Right lobe of liver (tissue), 6 donors: Measurements from ENCODE around the gene SEC22A. TPM values are rescaled to one million over a fixed set of nuclear protein-coding genes. Genes with fewer than 3 reads are reported as not detected.
A peak's percentile ranks its signal among the peaks of the same experiment; 100 is the strongest.
"Not testable (repeated sequence)": the region's sequence is repeated elsewhere in the genome, so short reads cannot be mapped to it uniquely, and the experiment has no call there.

Experiments used
- ATAC-seq, 4 donors: fragments of 200-7000 bp; cut with Tn5 transposase; one replicate each; pipeline ENCODE4 v1.9.1; 2020; ENCODE audit warnings: mild to moderate bottlenecking in 4 of 4, moderate library complexity in 4 of 4
- DNase-seq, 3 donors: peaks; one replicate each; pipeline ENCODE4 v3.0.0-alpha.2; 2020
- H3K27ac ChIP-seq, 3 donors: fragments of 200-600 bp; one replicate each; pipeline ENCODE4 v1.8.0; 2022
- H3K27me3 ChIP-seq, 2 donors: fragments of 200-600 bp; one replicate each; pipeline ENCODE4 v1.8.0; 2022
- H3K36me3 ChIP-seq, 4 donors: fragments of 200-600 bp; sonication (generic) in 1 of 4; one replicate each; pipeline versions ENCODE4 v1.5.1 to v1.8.0; 2017 to 2022; ENCODE audit warnings: control low read depth in 1 of 4
- H3K4me1 ChIP-seq, 4 donors: fragments of 200-600 bp; sonication (generic) in 1 of 4; one replicate each; pipeline versions ENCODE4 v1.5.1 to v1.8.0; 2017 to 2022; ENCODE audit warnings: control low read depth in 1 of 4
- H3K4me3 ChIP-seq, 3 donors: fragments of 200-600 bp; one replicate each; pipeline ENCODE4 v1.8.0; 2022
- H3K9me3 ChIP-seq, 4 donors: fragments of 200-600 bp; sonication (generic) in 1 of 4; one replicate each; pipeline versions ENCODE4 v1.5.1 to v1.8.0; 2017 to 2022; ENCODE audit warnings: control low read depth in 1 of 4
- POLR2A ChIP-seq: fragments of 450-650 bp; IDR thresholded peaks from one replicate; pipeline ENCODE4 v1.6.1; 2017; ENCODE audit warnings: antibody characterized with exemption, mild to moderate bottlenecking
- WGBS: methylation state at CpG from one replicate; pipeline ENCODE4 v1.1.6; 2018; ENCODE audit warnings: low coverage, low lambda C conversion rate; ENCODE audit not compliant: insufficient coverage; ENCODE audit errors: missing lambda C conversion rate; 5-methylcytosine and 5-hydroxymethylcytosine counted together
- intact Hi-C, 2 donors: fragments of 100-400 bp; cut with DNase I; formaldehyde crosslinking; loops; one replicate each; pipeline versions ENCODE4 v1.11.2 to v1.14.1; 2022
- total RNA-seq, 6 experiments: library from RNA; depleted of rRNA in 2 of 6; stranded (reverse); fragments of >200 nt in 2 of 6; fragmentation: NEBNext Ultra II Directional in 3 of 6; extraction: Animal tissue kit (Norgen Biotek cat#: 25700) in 3 of 6; gene quantifications; one replicate each; pipeline versions ENCODE4 v1.1.0 to v1.2.4, GENCODE V29; 2016 to 2023
- TF ChIP-seq, protein P1 (sequence below), 4 donors: fragments of 200-600 bp in 3 of 4; fragments of 450-650 bp in 1 of 4; IDR thresholded peaks; one replicate each; pipeline versions ENCODE4 v1.5.1 to v1.8.0; 2016 to 2022; ENCODE audit warnings: antibody characterized with exemption in 4 of 4, mild to moderate bottlenecking in 2 of 4
- donor health status: DM: no; HTN: yes; CAD: no.
- donor health status: DM: no; HTN: no; CAD: no.
- donor health status: DM: no; HTN: no; CAD: no.
- donor health status: DM: no; HTN: yes; CAD: no.
- donor health status: DM: no; HTN: yes; CAD: no.

SEC22A gene
- total RNA-seq, 6 experiments from 2014 or later: 7.5 to 24.9 (median 11.0) TPM

DNA sequence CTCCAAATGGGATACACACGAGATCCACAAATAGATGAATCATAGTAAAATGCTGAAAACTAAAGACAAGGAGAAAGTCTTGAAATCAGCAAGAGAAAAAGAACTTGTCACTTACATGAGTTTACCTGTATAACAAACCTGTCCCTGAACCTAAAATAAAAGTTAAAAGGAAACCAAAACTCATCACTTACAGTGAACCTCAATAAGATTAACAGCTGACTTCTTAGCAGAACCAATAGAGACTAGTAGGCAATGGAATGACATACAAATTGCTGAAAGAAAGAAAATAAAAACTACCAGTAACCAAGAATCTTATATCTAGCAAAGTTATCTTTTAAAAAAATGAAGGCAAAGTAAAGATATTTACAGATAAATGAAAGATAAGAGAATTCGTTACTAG is 27.4 kb downstream of the SEC22A start:
- intact Hi-C loops: no loop called here
- no peak for ATAC-seq
- peaks cover 0 to 7% (median 3%) of the 10 kb centered on the region in 4 donors for H3K9me3 ChIP-seq
- H3K4me1 ChIP-seq: peaks cover 0 to 6% (median 0%) of the 10 kb centered on the region in 4 donors
- WGBS: 91% methylated on average over 2 of the region's 2 CpGs
- no peak overlapping the region for H3K27ac ChIP-seq
- peaks cover 0 to 3% (median 0%) of the 10 kb centered on the region in 4 donors for H3K36me3 ChIP-seq
- TF ChIP-seq, protein P1, sequence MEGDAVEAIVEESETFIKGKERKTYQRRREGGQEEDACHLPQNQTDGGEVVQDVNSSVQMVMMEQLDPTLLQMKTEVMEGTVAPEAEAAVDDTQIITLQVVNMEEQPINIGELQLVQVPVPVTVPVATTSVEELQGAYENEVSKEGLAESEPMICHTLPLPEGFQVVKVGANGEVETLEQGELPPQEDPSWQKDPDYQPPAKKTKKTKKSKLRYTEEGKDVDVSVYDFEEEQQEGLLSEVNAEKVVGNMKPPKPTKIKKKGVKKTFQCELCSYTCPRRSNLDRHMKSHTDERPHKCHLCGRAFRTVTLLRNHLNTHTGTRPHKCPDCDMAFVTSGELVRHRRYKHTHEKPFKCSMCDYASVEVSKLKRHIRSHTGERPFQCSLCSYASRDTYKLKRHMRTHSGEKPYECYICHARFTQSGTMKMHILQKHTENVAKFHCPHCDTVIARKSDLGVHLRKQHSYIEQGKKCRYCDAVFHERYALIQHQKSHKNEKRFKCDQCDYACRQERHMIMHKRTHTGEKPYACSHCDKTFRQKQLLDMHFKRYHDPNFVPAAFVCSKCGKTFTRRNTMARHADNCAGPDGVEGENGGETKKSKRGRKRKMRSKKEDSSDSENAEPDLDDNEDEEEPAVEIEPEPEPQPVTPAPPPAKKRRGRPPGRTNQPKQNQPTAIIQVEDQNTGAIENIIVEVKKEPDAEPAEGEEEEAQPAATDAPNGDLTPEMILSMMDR (IDR thresholded peaks at IDR 0.05): no peak
- TF ChIP-seq POLR2A: no peak
- no peak overlapping the region for H3K4me3 ChIP-seq
- no peak for DNase-seq
- no peaks in the 10 kb centered on the region for H3K27me3 ChIP-seq

DNA sequence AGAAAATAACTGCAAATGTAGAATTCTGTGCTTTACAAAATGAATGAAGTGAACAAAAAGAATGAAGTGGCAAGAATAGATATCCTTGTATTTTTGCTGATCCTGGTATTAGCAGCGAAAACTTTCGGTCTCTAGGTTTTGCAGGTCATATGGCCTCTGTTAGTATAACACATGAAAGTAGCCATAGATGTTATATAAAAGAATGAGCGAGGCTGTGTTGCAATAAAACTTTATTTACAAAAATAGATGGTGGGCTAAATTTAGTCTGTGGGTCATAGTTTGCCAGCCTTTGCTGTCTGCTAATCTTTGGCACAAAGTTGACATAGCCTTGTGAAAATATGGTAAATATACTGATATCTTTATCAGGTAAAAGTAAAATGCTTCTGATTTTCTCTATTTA is 35.2 kb downstream of the SEC22A start:
- H3K4me3 ChIP-seq: no peak overlapping the region
- no peak for TF ChIP-seq POLR2A
- TF ChIP-seq, protein P1 (IDR thresholded peaks at IDR 0.05): no peak
- intact Hi-C loops: no loop called here
- 90% methylated on average over 3 of the region's 3 CpGs for WGBS
- H3K4me1 ChIP-seq: no peaks in the 10 kb centered on the region
- ATAC-seq: no peak
- no peaks in the 10 kb centered on the region for H3K27me3 ChIP-seq
- H3K9me3 ChIP-seq: no peaks in the 10 kb centered on the region
- DNase-seq: no peak
- H3K27ac ChIP-seq: no peak overlapping the region
- peaks cover 0 to 3% (median 0%) of the 10 kb centered on the region in 4 donors for H3K36me3 ChIP-seq

DNA sequence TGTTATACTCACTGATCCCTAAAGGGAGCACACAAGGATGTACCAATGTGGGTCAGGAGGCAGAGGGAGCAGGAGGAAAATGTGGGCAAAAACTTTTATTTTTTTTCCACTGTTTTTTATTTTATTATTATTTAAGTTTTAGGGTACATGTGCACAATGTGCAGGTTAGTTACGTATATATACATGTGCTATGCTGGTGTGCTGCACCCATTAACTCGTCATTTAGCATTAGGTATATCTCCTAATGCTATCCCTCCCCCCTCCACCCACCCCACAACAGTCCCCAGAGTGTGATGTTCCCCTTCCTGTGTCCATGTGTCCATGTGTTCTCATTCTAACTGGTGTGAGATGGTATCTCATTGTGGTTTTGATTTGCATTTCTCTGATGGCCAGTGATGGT is 37.4 kb downstream of the SEC22A start:
- H3K36me3 ChIP-seq, H3K4me3 ChIP-seq, ATAC-seq, H3K4me1 ChIP-seq, intact Hi-C loops, H3K27ac ChIP-seq, H3K27me3 ChIP-seq, H3K9me3 ChIP-seq, DNase-seq: not testable (repeated sequence)
- 95% methylated on average over 2 of the region's 2 CpGs for WGBS

DNA sequence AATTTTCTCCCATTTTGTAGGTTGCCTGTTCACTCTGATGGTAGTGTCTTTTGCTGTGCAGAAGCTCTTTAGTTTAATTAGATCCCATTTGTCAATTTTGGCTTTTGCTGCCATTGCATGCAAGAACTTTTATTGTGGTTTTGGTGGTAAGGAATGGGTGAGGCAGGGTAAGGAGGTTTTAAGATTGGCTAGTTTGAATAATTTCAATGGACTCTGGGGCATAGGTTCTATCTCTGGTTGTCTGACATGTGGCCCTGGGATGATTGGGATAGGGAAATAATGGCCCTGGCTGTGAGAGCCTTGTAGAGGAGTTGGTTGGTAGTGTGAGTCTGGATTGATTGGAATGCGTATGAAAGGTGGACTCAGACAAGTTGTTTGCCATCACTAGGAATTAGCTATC is 38.0 kb downstream of the SEC22A start:
- Histone ChIP-seq H3K27ac (no peak overlapping the region), H3K36me3 (no peaks in the 10 kb centered on the region), H3K27me3 (no peaks in the 10 kb centered on the region), H3K4me1 (peaks cover 0 to 4% (median 2%) of the 10 kb centered on the region in 4 donors), H3K4me3 (no peak overlapping the region), H3K9me3 (no peaks in the 10 kb centered on the region)
- intact Hi-C loops: no loop called here
- DNase-seq (no peak), ATAC-seq (no peak)
- 86% methylated on average over 1 of the region's 1 CpG for WGBS
- TF ChIP-seq POLR2A: no peak

DNA sequence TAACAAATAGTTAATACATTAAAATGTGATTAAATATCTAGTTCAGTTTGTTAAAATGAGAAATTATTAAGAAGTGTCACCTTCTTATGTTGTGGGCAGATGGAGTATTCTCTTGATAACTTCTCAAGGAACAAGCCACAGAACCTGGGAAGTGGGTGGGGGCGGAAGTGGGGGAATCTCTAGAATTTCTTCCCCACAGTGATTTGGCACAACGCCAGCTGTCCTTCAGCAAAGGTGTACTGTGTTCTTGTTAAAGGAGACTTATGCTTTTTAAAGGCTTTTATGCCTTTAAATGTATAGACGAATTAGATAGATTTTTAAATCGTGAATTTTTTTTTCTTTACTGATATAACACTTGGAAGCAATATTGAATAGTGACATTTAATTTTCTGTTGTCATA is 42.4 kb downstream of the SEC22A start:
- TF ChIP-seq POLR2A: no peak
- TF ChIP-seq, protein P1 (IDR thresholded peaks at IDR 0.05): no peak
- H3K4me1 ChIP-seq: peaks cover 0 to 29% (median 11%) of the 10 kb centered on the region in 4 donors
- H3K27ac ChIP-seq: no peak overlapping the region
- no peak overlapping the region for H3K4me3 ChIP-seq
- WGBS: 71% methylated on average over 4 of the region's 4 CpGs
- H3K36me3 ChIP-seq: no peaks in the 10 kb centered on the region
- H3K9me3 ChIP-seq: no peaks in the 10 kb centered on the region
- no peak for DNase-seq
- H3K27me3 ChIP-seq: no peaks in the 10 kb centered on the region
- no peak for ATAC-seq
- intact Hi-C loops: no loop called here

DNA sequence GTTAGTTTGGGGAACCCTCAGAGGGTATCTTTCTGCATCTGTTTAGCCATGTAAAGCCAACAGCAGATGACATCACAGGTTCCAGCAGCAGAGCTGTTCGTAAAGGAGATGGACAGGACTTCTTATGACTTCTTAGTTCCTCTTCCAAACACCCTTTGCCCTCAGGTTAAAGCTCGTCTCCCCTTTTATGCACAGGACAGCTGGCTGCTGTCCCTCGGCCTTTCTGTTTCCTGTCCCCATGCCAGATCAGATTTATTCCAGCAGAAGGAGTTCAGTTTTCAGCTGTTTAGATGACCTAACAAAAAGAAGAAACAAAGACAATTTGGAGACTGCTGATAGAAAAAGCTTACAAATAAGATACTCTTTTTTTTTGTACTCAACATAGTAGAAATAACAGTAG is 45.1 kb downstream of the SEC22A start:
- TF ChIP-seq POLR2A: no peak
- TF ChIP-seq, protein P1 (IDR thresholded peaks at IDR 0.05): no peak
- no peaks in the 10 kb centered on the region for H3K9me3 ChIP-seq
- DNase-seq: peak; percentile 23 to 77 (median 61)
- H3K36me3 ChIP-seq: peaks cover 0 to 3% (median 0%) of the 10 kb centered on the region in 4 donors
- intact Hi-C loops: loop anchor here in 1 of 2 donors (5.0 kb wide), 1 partner anchor 40 kb away; no protein-coding TSS in a partner anchor
- peaks cover 0 to 29% (median 11%) of the 10 kb centered on the region in 4 donors for H3K4me1 ChIP-seq
- no peak overlapping the region for H3K4me3 ChIP-seq
- H3K27me3 ChIP-seq: no peaks in the 10 kb centered on the region
- WGBS: 21% methylated on average over 3 of the region's 3 CpGs
- H3K27ac ChIP-seq: no peak overlapping the region
- ATAC-seq: peak; percentile 90 to 92 (median 91)
